Activated T-helper 2 cell treated with anti-CD3 and anti-CD28 coated beads, Interferon-gamma antibody, Interleukin-2, Interleukin-4, amounts not matched to agents 10 μg/mL and 5 μg/mL and 100 μg/mL, durations not matched to agents 14 hours and 24 hours and 36 hours (primary cell): Measurements from ENCODE around the gene FAM24B. TPM values are rescaled to one million over a fixed set of nuclear protein-coding genes. Genes with fewer than 3 reads are reported as not detected.
"Not testable (repeated sequence)": the region's sequence is repeated elsewhere in the genome, so short reads cannot be mapped to it uniquely, and the experiment has no call there.

ENCODE experiments used
- DNase-seq: peaks from one replicate; pipeline ENCODE4 v3.0.0; 2021; ENCODE audit warnings: low spot score
- H3K27ac Mint-ChIP-seq: one replicate; pipeline ENCODE4 v1.8.0; 2021; ENCODE audit warnings: mixed read lengths
- H3K27me3 Mint-ChIP-seq: one replicate; pipeline ENCODE4 v1.8.0; 2021; ENCODE audit warnings: low read depth, mixed read lengths
- H3K36me3 Mint-ChIP-seq: one replicate; pipeline ENCODE4 v1.8.0; 2021; ENCODE audit warnings: low read depth, mixed read lengths
- H3K4me1 Mint-ChIP-seq: one replicate; pipeline ENCODE4 v1.8.0; 2021; ENCODE audit warnings: low read depth, mixed read lengths
- H3K4me3 Mint-ChIP-seq: one replicate; pipeline ENCODE4 v1.8.0; 2021; ENCODE audit warnings: low read depth, mild to moderate bottlenecking, moderate library complexity, mixed read lengths
- H3K9me3 Mint-ChIP-seq: one replicate; pipeline ENCODE4 v1.8.0; 2021; ENCODE audit warnings: mixed read lengths
- intact Hi-C: fragments of 100-400 bp; cut with micrococcal nuclease; formaldehyde crosslinking; loops from one replicate; pipeline ENCODE4 v1.15.1; 2023
- total RNA-seq: library from RNA; stranded (reverse); gene quantifications from 2 replicates; pipeline ENCODE4 v1.2.3, GENCODE V29; 2022

The FAM24B gene
- total RNA-seq, 1 donor from 2014 or later = 16.0 TPM

- Mint-ChIP-seq H3K9me3 (peaks cover 52% of the 10 kb centered on the region), H3K4me1 (peaks cover 16% of the 10 kb centered on the region), H3K36me3 (peaks cover 81% of the 10 kb centered on the region)
- H3K27me3 Mint-ChIP-seq, H3K4me3 Mint-ChIP-seq, H3K27ac Mint-ChIP-seq, DNase-seq, intact Hi-C loops: not testable (repeated sequence)
Observed at GRCh38 chr10:122871947-122872346, 7.4 kb downstream of the FAM24B start.

DNA sequence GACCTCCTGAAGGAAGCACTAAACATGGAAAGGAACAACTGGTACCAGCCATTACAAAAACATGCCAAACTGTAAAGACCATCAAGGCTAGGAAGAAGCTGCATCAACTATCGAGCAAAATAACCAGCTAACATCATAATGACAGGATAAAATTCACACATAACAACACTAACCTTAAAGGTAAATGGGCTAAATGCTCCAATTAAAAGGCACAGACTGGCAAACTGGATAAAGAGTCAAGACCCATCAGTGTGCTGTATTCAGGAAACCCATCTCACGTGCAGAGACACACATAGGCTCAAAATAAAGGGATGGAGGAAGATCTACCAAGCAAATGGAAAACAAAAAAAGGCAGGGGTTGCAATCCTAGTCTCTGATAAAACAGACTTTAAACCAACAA is 10.6 kb downstream of the FAM24B start:
- H3K27me3 Mint-ChIP-seq, H3K4me1 Mint-ChIP-seq, H3K27ac Mint-ChIP-seq, DNase-seq, intact Hi-C loops, H3K4me3 Mint-ChIP-seq: not testable (repeated sequence)
- peaks cover 37% of the 10 kb centered on the region for H3K9me3 Mint-ChIP-seq
- H3K36me3 Mint-ChIP-seq = peaks cover 59% of the 10 kb centered on the region

DNA sequence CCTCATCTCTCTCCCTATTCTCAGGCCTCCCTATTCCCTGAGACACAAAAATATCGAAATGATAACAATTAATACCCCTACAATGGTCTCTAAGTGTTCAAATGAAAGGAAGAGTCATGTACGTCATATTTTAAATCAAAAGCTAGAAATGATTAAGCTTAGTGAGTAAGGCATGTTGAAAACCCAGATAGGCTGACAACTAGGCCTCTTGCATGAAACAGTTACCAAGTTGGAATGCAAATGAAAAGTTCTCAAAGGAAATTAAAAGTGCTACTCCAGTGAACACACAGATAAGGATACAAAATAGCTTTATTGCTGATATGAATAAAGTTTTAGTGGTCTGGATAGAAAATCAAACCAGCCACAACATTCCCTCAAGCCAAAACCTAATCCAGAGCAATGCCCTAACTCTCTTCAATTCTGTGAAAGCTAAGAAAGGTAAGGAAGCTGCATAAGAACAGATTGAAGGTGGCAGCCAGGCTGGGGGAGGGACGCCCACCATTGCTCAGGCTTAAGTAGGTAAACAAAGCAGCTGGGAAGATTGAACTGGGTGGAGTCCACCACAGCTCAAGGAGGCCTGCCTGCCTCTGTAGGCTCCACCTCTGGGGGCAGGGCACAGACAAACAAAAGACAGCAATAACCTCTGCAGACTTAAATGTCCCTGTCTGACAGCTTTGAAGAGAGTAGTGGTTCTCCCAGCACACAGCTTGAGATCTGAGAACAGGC is 12.5 kb downstream of the FAM24B start:
- H3K27ac Mint-ChIP-seq = peak overlapping the region; percentile 24
- DNase-seq, H3K27me3 Mint-ChIP-seq, H3K4me3 Mint-ChIP-seq, intact Hi-C loops: not testable (repeated sequence)
- H3K36me3 Mint-ChIP-seq = peaks cover 49% of the 10 kb centered on the region
- peaks cover 13% of the 10 kb centered on the region for H3K4me1 Mint-ChIP-seq
- H3K9me3 Mint-ChIP-seq = peaks cover 27% of the 10 kb centered on the region

- H3K4me1 Mint-ChIP-seq = peaks cover 15% of the 10 kb centered on the region
- intact Hi-C loops = no loop called here
- no peak for DNase-seq
- no peak overlapping the region for H3K4me3 Mint-ChIP-seq
- no peaks in the 10 kb centered on the region for H3K27me3 Mint-ChIP-seq
- H3K36me3 Mint-ChIP-seq = peaks cover 38% of the 10 kb centered on the region
- peaks cover 17% of the 10 kb centered on the region for H3K9me3 Mint-ChIP-seq
- no peak overlapping the region for H3K27ac Mint-ChIP-seq
Observed at GRCh38 chr10:122864901-122865300, 14.5 kb downstream of the FAM24B start.

DNA sequence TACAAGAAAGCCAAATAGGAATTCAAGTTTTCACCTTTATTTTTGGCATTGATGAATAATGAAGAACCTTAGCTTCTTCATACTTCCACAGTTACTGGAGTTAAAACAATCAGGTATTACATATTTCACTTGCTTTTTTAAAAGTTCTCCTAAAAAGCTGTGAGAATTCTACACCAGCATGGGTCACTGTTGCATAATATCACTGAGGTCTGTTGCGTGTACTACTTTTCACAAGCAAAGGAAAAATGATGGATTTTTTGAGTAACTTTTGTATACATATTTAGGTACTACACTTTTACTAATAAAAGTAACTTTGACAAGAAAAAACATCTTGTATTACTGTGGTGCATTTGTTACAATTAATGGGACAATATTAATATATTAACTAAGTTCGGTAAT is 15.2 kb downstream of the FAM24B start:
- Mint-ChIP-seq H3K4me1 (peaks cover 15% of the 10 kb centered on the region), H3K27ac (no peak overlapping the region), H3K4me3 (no peak overlapping the region), H3K9me3 (peaks cover 10% of the 10 kb centered on the region), H3K27me3 (no peaks in the 10 kb centered on the region), H3K36me3 (peaks cover 34% of the 10 kb centered on the region)
- intact Hi-C loops = no loop called here
- no peak for DNase-seq

DNA sequence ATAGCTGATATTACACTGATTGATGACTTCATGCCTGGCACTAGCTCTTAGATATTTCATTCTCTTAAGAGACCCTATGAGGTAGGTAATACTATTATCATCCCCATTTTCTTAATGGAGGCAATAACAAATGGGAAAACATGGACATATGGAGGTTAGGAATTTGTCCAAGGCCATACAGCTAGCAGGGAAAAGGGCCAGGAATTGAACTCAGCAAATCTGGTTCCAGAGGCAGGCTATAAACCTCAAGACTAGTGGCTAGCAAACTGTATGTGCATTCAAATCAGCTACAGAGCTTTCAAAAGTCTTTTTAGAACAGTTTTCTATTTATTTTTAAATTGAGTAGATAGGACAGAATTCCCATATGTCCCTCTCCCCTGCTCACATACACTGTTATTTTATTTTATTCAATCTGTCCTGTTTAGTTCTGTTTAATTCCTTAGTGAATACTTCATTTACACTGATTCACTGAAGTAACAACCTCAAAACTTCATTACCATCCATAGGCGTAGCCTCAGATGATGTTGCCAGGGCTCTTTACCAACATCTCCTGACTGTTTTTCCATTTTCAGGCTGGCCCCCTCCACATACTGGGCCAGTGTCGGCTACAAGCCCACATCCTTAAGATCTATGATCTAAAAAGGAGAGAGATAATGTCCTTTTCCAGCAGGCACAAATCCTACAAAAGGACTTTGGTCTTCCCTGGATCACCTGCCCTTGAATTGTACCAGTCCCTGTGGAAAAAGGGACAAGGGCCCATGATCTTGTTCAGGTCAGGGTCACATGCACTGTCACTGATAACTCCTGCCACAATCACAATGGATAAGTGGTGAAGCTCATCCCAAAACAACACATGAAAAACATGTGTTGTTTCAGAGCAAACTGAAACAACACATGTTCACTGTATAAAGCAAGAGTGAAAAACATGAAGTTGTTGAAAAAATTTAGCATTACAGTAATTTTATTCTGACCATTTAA is 15.9 kb downstream of the FAM24B start:
- H3K27ac Mint-ChIP-seq = no peak overlapping the region

DNA sequence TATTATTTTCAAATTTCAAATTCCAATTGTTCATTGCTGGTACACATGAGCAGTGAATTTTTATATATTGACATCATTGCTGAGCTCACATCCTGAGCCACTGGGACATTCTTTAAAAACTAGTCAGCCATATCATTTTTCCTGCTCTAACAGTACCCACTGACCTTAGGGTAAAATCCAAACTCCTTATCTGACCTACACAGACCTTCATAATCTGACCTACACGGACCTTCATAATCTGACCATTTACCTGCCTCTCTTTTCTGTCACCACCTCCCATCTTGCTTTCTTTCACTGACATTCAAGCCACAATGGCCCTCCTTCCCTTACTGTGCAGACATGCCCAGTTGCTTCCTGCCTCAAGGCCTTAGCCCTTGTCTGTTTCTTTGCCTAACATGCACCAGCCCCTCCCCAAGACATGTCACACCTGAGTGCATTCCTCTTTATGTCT is 17.6 kb downstream of the FAM24B start:
- intact Hi-C loops = no loop called here
- Mint-ChIP-seq H3K36me3 (peaks cover 35% of the 10 kb centered on the region), H3K4me1 (peaks cover 16% of the 10 kb centered on the region), H3K27ac (no peak overlapping the region), H3K4me3 (no peak overlapping the region), H3K27me3 (no peaks in the 10 kb centered on the region), H3K9me3 (no peaks in the 10 kb centered on the region)
- DNase-seq = no peak

More for the DNA sequence above, 15.9 kb downstream of the FAM24B start:
- Mint-ChIP-seq H3K4me1 (peaks cover 15% of the 10 kb centered on the region), H3K27me3 (no peaks in the 10 kb centered on the region), H3K4me3 (no peak overlapping the region), H3K9me3 (peaks cover 6% of the 10 kb centered on the region), H3K36me3 (peaks cover 36% of the 10 kb centered on the region)
- intact Hi-C loops = no loop called here
- DNase-seq = no peak

GRCh38 chr10:122859527-122859926 is 19.9 kb downstream of the FAM24B start:
- no peaks in the 10 kb centered on the region for H3K9me3 Mint-ChIP-seq
- H3K36me3 Mint-ChIP-seq = peaks cover 45% of the 10 kb centered on the region
- no peak overlapping the region for H3K4me3 Mint-ChIP-seq
- intact Hi-C loops = no loop called here
- peaks cover 24% of the 10 kb centered on the region for H3K4me1 Mint-ChIP-seq
- H3K27me3 Mint-ChIP-seq = no peaks in the 10 kb centered on the region
- no peak overlapping the region for H3K27ac Mint-ChIP-seq
- no peak for DNase-seq

DNA sequence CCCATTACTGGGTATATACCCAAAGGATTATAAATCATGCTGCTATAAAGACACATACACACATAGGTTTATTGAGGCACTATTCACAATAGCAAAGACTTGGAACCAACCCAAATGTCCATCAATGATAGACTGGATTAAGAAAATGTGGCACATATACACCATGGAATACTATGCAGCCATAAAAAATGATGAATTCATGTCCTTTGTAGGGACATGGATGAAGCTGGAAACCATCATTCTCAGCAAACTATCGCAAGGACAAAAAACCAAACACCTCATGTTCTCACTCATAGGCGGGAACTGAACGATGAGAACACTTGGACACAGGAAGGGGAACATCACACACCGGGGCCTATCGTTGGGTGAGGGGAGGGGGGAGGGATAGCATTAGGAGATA is 21.3 kb downstream of the FAM24B start:
- H3K9me3 Mint-ChIP-seq, DNase-seq, intact Hi-C loops, H3K27ac Mint-ChIP-seq, H3K4me3 Mint-ChIP-seq, H3K27me3 Mint-ChIP-seq: not testable (repeated sequence)
- peaks cover 32% of the 10 kb centered on the region for H3K4me1 Mint-ChIP-seq
- H3K36me3 Mint-ChIP-seq = peaks cover 55% of the 10 kb centered on the region

GRCh38 chr10:122856902-122857301 is 22.5 kb downstream of the FAM24B start:
- peaks cover 30% of the 10 kb centered on the region for H3K4me1 Mint-ChIP-seq
- H3K9me3 Mint-ChIP-seq = no peaks in the 10 kb centered on the region
- H3K36me3 Mint-ChIP-seq = peaks cover 63% of the 10 kb centered on the region
- intact Hi-C loops = no loop called here
- no peak for DNase-seq
- no peaks in the 10 kb centered on the region for H3K27me3 Mint-ChIP-seq
- no peak overlapping the region for H3K4me3 Mint-ChIP-seq
- no peak overlapping the region for H3K27ac Mint-ChIP-seq

GRCh38 chr10:122855745-122856144 is 23.6 kb downstream of the FAM24B start:
- intact Hi-C loops = no loop called here
- no peaks in the 10 kb centered on the region for H3K27me3 Mint-ChIP-seq
- H3K27ac Mint-ChIP-seq = no peak overlapping the region
- H3K4me3 Mint-ChIP-seq = no peak overlapping the region
- no peak for DNase-seq
- peaks cover 67% of the 10 kb centered on the region for H3K36me3 Mint-ChIP-seq
- H3K9me3 Mint-ChIP-seq = no peaks in the 10 kb centered on the region
- peaks cover 29% of the 10 kb centered on the region for H3K4me1 Mint-ChIP-seq

DNA sequence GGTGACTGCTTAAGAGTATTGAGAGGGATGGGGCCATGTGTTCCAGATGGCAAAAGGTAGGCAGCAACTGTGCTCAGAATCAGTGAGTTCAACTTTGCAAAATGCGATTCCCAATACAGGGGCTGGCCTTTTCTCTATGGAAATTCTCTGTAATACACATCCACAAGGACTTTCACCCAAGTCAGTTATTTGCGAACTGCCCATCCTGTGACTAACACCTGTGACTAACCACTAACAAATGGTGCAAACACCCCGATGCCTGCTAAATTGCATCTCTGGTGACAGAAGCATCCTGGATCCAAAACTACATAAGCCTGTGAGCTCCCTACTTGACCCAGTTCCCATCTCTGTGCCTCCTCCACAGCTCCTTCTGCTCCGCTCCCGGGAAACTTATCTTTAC is 24.7 kb downstream of the FAM24B start:
- DNase-seq = no peak
- Mint-ChIP-seq H3K36me3 (peaks cover 77% of the 10 kb centered on the region), H3K4me3 (no peak overlapping the region)

More for the DNA sequence above, 24.7 kb downstream of the FAM24B start:
- Mint-ChIP-seq H3K4me1 (peaks cover 29% of the 10 kb centered on the region), H3K27me3 (no peaks in the 10 kb centered on the region), H3K27ac (no peak overlapping the region), H3K9me3 (no peaks in the 10 kb centered on the region)
- intact Hi-C loops = no loop called here
